Activated naive CD4-positive, alpha-beta T cell treated with anti-CD3 and anti-CD28 coated beads for 36 hours (primary cell): ENCODE data around the gene PRDM2. TPM values are rescaled to one million over a fixed set of nuclear protein-coding genes. Genes with fewer than 3 reads are reported as not detected.
A peak's percentile ranks its signal among the peaks of the same experiment; 100 is the strongest.

Experiments
- CTCF ChIA-PET: fragments of 350-600 bp; sonication (Branson Sonifier 250); formaldehyde crosslinking; loops from one replicate; lab custom pipeline; 2021; ENCODE audit warnings: antibody characterized with exemption; lab: Charles Lee
- DNase-seq: peaks from one replicate; pipeline ENCODE4 v3.0.0-alpha.2; 2020
- H3K27ac Mint-ChIP-seq: one replicate; pipeline ENCODE4 v1.8.0; 2021; ENCODE audit warnings: mild to moderate bottlenecking, mixed read lengths
- H3K27me3 Mint-ChIP-seq: one replicate; pipeline ENCODE4 v1.8.0; 2021; ENCODE audit warnings: low read depth, mixed read lengths
- H3K36me3 Mint-ChIP-seq: one replicate; pipeline ENCODE4 v1.8.0; 2021; ENCODE audit warnings: low read depth, mixed read lengths
- H3K4me1 Mint-ChIP-seq: one replicate; pipeline ENCODE4 v1.8.0; 2021; ENCODE audit warnings: low read depth, mixed read lengths
- H3K4me3 Mint-ChIP-seq: one replicate; pipeline ENCODE4 v1.8.0; 2021; ENCODE audit warnings: mild to moderate bottlenecking, moderate library complexity, mixed read lengths
- H3K9me3 Mint-ChIP-seq: one replicate; pipeline ENCODE4 v1.8.0; 2021; ENCODE audit warnings: mixed read lengths
- intact Hi-C: fragments of 100-400 bp; cut with micrococcal nuclease; formaldehyde crosslinking; loops from one replicate; pipeline ENCODE4 v1.15.1; 2023
- total RNA-seq, 2 experiments: library from RNA; stranded (reverse); gene quantifications; one replicate each; pipeline ENCODE4 v1.2.3, GENCODE V29; 2021

Gene PRDM2
- total RNA-seq, 2 experiments from 2014 or later, result 33.8 to 37.3 TPM

- Mint-ChIP-seq H3K36me3 (peaks cover 7% of the 10 kb centered on the region), H3K4me1 (no peaks in the 10 kb centered on the region), H3K9me3 (no peaks in the 10 kb centered on the region), H3K4me3 (no peak overlapping the region), H3K27me3 (no peaks in the 10 kb centered on the region), H3K27ac (no peak overlapping the region)
- intact Hi-C loops, result no loop called here
- no peak for DNase-seq
- CTCF ChIA-PET, result no interaction called here
Observed at GRCh38 chr1:13826009-13826408, 126.0 kb downstream of the PRDM2 start.

- no peaks in the 10 kb centered on the region for H3K4me1 Mint-ChIP-seq
- H3K9me3 Mint-ChIP-seq, result no peaks in the 10 kb centered on the region
- H3K27me3 Mint-ChIP-seq, result no peaks in the 10 kb centered on the region
- intact Hi-C loops, result no loop called here
- no peak overlapping the region for H3K27ac Mint-ChIP-seq
- peaks cover 7% of the 10 kb centered on the region for H3K36me3 Mint-ChIP-seq
- no peak overlapping the region for H3K4me3 Mint-ChIP-seq
- no peak for DNase-seq
- CTCF ChIA-PET, result no interaction called here
Observed at GRCh38 chr1:13826591-13826990, 126.6 kb downstream of the PRDM2 start.

GRCh38 chr1:13828454-13829151 is 128.6 kb downstream of the PRDM2 start:
- no peak overlapping the region for H3K4me3 Mint-ChIP-seq

GRCh38 chr1:13829152-13829769 is 129.3 kb downstream of the PRDM2 start:
- intact Hi-C loops, result loop anchor here (1.0 kb wide), 1 partner anchor 131 kb away; no protein-coding TSS in a partner anchor
- H3K36me3 Mint-ChIP-seq, result no peaks in the 10 kb centered on the region
- H3K4me1 Mint-ChIP-seq, result no peaks in the 10 kb centered on the region
- H3K27me3 Mint-ChIP-seq, result no peaks in the 10 kb centered on the region
- no peak for DNase-seq
- H3K9me3 Mint-ChIP-seq, result no peaks in the 10 kb centered on the region
- H3K4me3 Mint-ChIP-seq, result no peak overlapping the region
- H3K27ac Mint-ChIP-seq, result no peak overlapping the region
- CTCF ChIA-PET, result interaction anchor here (0.7 to 2.5 kb wide), 3 partner anchors 35 to 130 kb away, joined by 3 to 10 read pairs (median 3); no protein-coding TSS in a partner anchor

More at GRCh38 chr1:13828454-13829151, 128.6 kb downstream of the PRDM2 start:
- CTCF ChIA-PET, result interaction anchor here (0.6 to 2.5 kb wide), 5 partner anchors 15 to 1021 kb away, joined by 3 to 10 read pairs (median 3); no protein-coding TSS in a partner anchor
- no peak overlapping the region for H3K27ac Mint-ChIP-seq
- H3K27me3 Mint-ChIP-seq, result no peaks in the 10 kb centered on the region
- no peaks in the 10 kb centered on the region for H3K4me1 Mint-ChIP-seq
- DNase-seq, result peak; percentile 65
- no peaks in the 10 kb centered on the region for H3K9me3 Mint-ChIP-seq
- intact Hi-C loops, result loop anchor here (1.0 kb wide), 1 partner anchor 132 kb away; no protein-coding TSS in a partner anchor
- no peaks in the 10 kb centered on the region for H3K36me3 Mint-ChIP-seq

GRCh38 chr1:13830170-13830569 is 130.2 kb downstream of the PRDM2 start:
- Mint-ChIP-seq H3K27ac (no peak overlapping the region), H3K36me3 (no peaks in the 10 kb centered on the region), H3K4me3 (no peak overlapping the region), H3K27me3 (no peaks in the 10 kb centered on the region), H3K9me3 (no peaks in the 10 kb centered on the region), H3K4me1 (no peaks in the 10 kb centered on the region)
- no peak for DNase-seq
- CTCF ChIA-PET, result interaction anchor here (2.5 kb wide), 1 partner anchor 129 kb away, joined by 10 read pairs; no protein-coding TSS in a partner anchor
- intact Hi-C loops, result no loop called here

- H3K27ac Mint-ChIP-seq, result no peak overlapping the region
- CTCF ChIA-PET, result no interaction called here
- DNase-seq, result no peak
Observed at GRCh38 chr1:13830616-13831280, 130.8 kb downstream of the PRDM2 start.

GRCh38 chr1:13832100-13832499 is 132.1 kb downstream of the PRDM2 start:
- H3K36me3 Mint-ChIP-seq, result no peaks in the 10 kb centered on the region
- intact Hi-C loops, result no loop called here
- no peaks in the 10 kb centered on the region for H3K4me1 Mint-ChIP-seq
- H3K9me3 Mint-ChIP-seq, result no peaks in the 10 kb centered on the region
- H3K27ac Mint-ChIP-seq, result no peak overlapping the region
- no peak overlapping the region for H3K4me3 Mint-ChIP-seq
- DNase-seq, result no peak
- CTCF ChIA-PET, result no interaction called here
- H3K27me3 Mint-ChIP-seq, result peaks cover 7% of the 10 kb centered on the region

More at GRCh38 chr1:13830616-13831280, 130.8 kb downstream of the PRDM2 start:
- H3K27me3 Mint-ChIP-seq, result no peaks in the 10 kb centered on the region
- H3K9me3 Mint-ChIP-seq, result no peaks in the 10 kb centered on the region
- H3K4me3 Mint-ChIP-seq, result no peak overlapping the region
- intact Hi-C loops, result no loop called here
- no peaks in the 10 kb centered on the region for H3K36me3 Mint-ChIP-seq
- H3K4me1 Mint-ChIP-seq, result no peaks in the 10 kb centered on the region

- no peak overlapping the region for H3K4me3 Mint-ChIP-seq
- H3K9me3 Mint-ChIP-seq, result no peaks in the 10 kb centered on the region
- peaks cover 7% of the 10 kb centered on the region for H3K27me3 Mint-ChIP-seq
- no peak for DNase-seq
- H3K4me1 Mint-ChIP-seq, result no peaks in the 10 kb centered on the region
- CTCF ChIA-PET, result no interaction called here
- H3K36me3 Mint-ChIP-seq, result no peaks in the 10 kb centered on the region
- no peak overlapping the region for H3K27ac Mint-ChIP-seq
- intact Hi-C loops, result no loop called here
Observed at GRCh38 chr1:13832536-13832935, 132.5 kb downstream of the PRDM2 start.

- CTCF ChIA-PET, result interaction anchor here (1.3 kb wide), 1 partner anchor 124 kb away, joined by 3 read pairs; no protein-coding TSS in a partner anchor
- Mint-ChIP-seq H3K27me3 (peaks cover 9% of the 10 kb centered on the region), H3K4me3 (no peak overlapping the region), H3K27ac (no peak overlapping the region), H3K9me3 (peaks cover 1% of the 10 kb centered on the region), H3K4me1 (no peaks in the 10 kb centered on the region), H3K36me3 (no peaks in the 10 kb centered on the region)
- intact Hi-C loops, result no loop called here
- no peak for DNase-seq
Observed at GRCh38 chr1:13836136-13836535, 136.1 kb downstream of the PRDM2 start.

GRCh38 chr1:13836631-13837030 is 136.6 kb downstream of the PRDM2 start:
- intact Hi-C loops, result no loop called here
- no peaks in the 10 kb centered on the region for H3K36me3 Mint-ChIP-seq
- peaks cover 9% of the 10 kb centered on the region for H3K27me3 Mint-ChIP-seq
- peaks cover 1% of the 10 kb centered on the region for H3K9me3 Mint-ChIP-seq
- H3K4me1 Mint-ChIP-seq, result no peaks in the 10 kb centered on the region
- no peak overlapping the region for H3K4me3 Mint-ChIP-seq
- H3K27ac Mint-ChIP-seq, result no peak overlapping the region
- DNase-seq, result no peak
- CTCF ChIA-PET, result interaction anchor here (1.3 kb wide), 1 partner anchor 123 kb away, joined by 3 read pairs; no protein-coding TSS in a partner anchor

- peaks cover 13% of the 10 kb centered on the region for H3K27me3 Mint-ChIP-seq
- no peaks in the 10 kb centered on the region for H3K36me3 Mint-ChIP-seq
- CTCF ChIA-PET, result no interaction called here
- peaks cover 1% of the 10 kb centered on the region for H3K9me3 Mint-ChIP-seq
- no peak for DNase-seq
- no peak overlapping the region for H3K27ac Mint-ChIP-seq
- H3K4me1 Mint-ChIP-seq, result no peaks in the 10 kb centered on the region
- intact Hi-C loops, result no loop called here
- no peak overlapping the region for H3K4me3 Mint-ChIP-seq
Observed at GRCh38 chr1:13838236-13838635, 138.2 kb downstream of the PRDM2 start.

- H3K4me3 Mint-ChIP-seq, result no peak overlapping the region
- CTCF ChIA-PET, result no interaction called here
- no peaks in the 10 kb centered on the region for H3K36me3 Mint-ChIP-seq
- H3K27ac Mint-ChIP-seq, result no peak overlapping the region
- H3K9me3 Mint-ChIP-seq, result peaks cover 1% of the 10 kb centered on the region
- H3K27me3 Mint-ChIP-seq, result peaks cover 19% of the 10 kb centered on the region
- intact Hi-C loops, result no loop called here
- H3K4me1 Mint-ChIP-seq, result no peaks in the 10 kb centered on the region
- no peak for DNase-seq
Observed at GRCh38 chr1:13842497-13842896, 142.5 kb downstream of the PRDM2 start.
